GM18870 (cell line): Measurements from ENCODE around the gene NMNAT1.
"Not testable (repeated sequence)": the region's sequence is repeated elsewhere in the genome, so short reads cannot be mapped to it uniquely, and the experiment has no call there.

Experiments
- ATAC-seq: cut with Tn5 transposase; IDR thresholded peaks from one replicate; pipeline ENCODE4 v1.9.1; 2021; ENCODE audit warnings: moderate library complexity; ENCODE audit not compliant: unreplicated experiment

Gene NMNAT1

DNA sequence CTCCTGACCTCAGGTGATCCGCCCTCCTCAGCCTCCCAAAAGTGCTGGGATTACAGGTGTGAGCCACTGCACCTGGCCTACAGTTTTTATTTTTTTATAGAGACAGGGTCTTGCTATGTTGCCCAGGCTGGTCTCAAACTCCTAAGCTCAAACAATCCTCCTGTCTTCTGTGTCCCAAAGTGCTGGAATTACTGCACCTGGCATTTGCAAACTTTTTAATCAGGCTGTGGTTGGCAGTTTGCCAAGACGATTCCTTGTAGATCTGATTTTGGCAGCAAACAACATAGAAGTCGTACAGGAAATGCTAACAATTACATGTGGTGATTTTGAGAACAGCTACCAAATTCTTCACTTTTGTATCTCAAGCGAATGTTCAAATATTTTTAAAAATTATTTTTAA lies 63.9 kb downstream of the NMNAT1 start:
- ATAC-seq, result no peak

DNA sequence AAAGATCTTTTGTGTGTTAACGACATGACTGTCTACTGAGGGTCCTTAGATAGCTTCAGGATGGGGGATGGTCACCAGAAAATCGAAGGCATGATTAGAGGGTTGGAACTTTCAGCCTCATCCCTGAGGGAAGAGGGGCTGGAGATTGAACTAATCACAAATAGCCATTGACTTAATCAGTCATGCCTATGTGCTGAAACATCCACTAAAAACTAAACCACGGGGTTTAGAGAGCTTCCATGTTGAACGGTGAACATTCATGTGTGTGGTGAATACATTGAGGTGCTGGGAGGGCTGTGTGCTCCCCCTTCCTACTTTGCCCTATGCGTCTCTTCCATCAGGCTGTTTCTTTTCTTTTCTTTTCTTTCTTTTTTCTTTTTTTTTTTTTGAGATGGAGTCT lies 70.7 kb downstream of the NMNAT1 start:
- no peak for ATAC-seq

- ATAC-seq, result no peak
These were observed 76.3 kb downstream of the NMNAT1 start for GRCh38 chr1:10019561-10019960.

GRCh38 chr1:10020086-10020485 lies 76.8 kb downstream of the NMNAT1 start:
- ATAC-seq, result no peak

- not testable (repeated sequence) for ATAC-seq
These were observed 77.4 kb downstream of the NMNAT1 start for GRCh38 chr1:10020678-10021077.

DNA sequence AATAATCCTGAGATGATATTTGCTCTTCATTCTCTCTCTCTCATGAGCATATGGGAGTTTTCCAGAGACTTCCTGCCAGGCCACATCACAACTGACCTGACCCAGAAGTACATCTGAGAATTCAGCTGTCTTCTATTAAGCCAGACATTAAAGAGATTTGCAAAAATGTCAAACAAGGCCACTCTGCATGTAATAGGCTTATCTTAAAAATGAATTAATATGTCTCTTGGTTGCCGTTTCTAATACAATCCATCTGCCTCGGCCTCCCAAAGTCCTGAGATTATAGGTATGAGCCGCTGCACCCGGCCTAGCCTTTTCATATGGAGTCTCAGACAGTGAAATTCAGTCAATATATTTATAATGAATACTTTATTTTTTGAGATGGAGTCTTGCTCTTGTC lies 78.7 kb downstream of the NMNAT1 start:
- not testable (repeated sequence) for ATAC-seq

- ATAC-seq, result no peak
These were observed 79.4 kb downstream of the NMNAT1 start for GRCh38 chr1:10022656-10023055.

- no peak for ATAC-seq
These were observed 82.1 kb downstream of the NMNAT1 start for GRCh38 chr1:10025354-10025753.

DNA sequence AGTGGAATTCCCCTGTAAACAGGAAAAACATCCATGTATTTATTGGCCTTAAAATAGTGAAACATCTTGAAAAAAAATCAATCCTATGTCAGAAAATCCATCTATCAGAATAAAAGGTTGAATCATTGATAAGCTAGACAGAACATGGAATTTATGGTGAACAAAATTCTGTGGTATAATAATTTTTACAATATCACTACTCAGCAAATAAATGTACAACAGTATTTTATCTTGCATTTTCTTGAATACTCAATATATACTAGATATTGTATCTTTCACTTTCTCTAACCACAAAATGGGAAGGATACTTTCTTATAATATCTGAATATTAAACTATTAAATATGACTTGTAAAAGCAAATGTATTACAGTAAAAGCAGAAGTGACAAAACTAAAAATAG lies 83.8 kb downstream of the NMNAT1 start:
- no peak for ATAC-seq

- not testable (repeated sequence) for ATAC-seq
These were observed 85.8 kb downstream of the NMNAT1 start for GRCh38 chr1:10028956-10029500.

DNA sequence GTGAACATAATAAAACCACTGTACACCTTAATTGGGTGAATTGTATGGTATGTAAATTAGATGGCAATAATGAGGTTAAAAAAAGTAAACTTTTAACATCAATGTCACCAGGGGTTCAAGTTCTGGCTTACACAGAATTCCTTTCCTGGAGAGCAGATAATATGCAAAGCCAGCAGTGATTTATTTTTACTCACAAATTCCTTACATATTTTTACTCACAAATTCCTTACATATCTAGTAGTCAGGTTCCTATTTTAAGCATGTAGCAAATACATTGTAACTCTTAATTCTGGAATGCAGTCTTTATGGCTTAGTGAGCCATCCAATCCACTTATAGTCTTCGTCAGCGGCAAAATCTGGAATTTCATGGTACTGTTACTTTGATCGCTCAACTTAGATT lies 88.2 kb downstream of the NMNAT1 start:
- no peak for ATAC-seq

DNA sequence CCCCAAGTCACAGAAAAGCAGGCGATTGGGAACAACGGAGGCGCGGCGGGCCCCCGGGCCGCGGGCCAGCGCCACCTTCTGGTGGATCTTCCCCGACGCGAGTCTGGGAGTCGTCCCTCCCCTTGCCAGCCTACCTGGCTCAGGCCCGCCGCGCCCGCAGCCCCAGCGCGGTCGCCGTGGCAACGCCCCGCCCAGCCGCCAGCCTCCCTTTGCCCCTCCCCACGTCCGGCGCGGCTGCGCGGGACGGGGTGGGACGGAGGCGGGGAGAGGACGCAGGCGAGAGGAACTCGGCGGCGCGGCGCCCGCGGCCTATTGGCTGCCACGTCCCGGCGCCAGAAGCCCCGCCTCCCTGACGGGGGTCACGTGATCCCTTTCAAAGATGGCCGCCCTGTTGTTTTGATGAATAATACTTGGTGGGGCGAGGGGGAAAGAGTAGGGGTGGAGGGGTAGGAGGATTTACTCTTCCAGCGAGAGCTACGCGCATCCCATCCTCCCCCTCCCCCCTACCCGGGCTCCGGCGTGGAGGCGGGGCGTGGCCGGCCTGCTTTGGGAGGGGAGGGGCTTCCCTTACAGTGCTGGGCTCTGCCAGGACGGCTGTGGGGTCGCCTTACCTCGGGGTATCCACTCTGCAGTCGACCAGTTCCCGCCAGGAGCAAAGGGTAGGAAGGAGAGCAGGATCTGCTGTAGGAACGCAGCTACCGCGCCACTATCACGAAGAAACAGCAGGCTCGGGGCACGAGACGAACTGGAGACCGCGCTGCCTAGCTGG lies 89.5 kb downstream of the NMNAT1 start, which contains the start of gene UBE4B:
Gene UBE4B (plus strand): TSS at position 369 of the 769 bp plus-strand sequence. CDS start 713 bp downstream, outside the sequence.
- ATAC-seq, result peak; percentile 79

DNA sequence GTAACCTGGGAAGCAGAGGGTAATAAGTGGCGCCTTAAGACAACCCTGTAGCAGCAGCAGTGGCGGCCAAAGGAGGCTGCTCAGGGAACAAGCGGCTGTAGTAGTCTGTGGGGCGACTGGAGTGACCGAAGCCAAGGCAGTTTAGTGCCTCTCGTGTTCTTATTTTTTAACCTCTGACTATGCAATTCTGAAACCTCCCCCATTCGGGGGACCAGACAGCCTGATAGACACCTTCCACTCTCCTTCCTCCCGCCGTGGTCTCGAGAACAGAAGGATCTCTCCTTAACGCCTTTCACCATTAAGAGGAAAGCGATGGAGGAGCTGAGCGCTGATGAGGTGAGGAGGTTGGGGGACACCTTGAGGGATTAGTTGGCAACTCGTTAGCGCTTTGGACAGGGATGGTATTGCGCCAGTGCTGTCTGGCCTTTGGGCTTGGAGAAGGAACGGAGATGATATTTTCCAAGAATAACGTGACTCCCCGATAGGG lies 90.1 kb downstream of the NMNAT1 start:
- peak; percentile 6 for ATAC-seq
